Measurements from ENCODE around the gene KLHL26. TPM values are rescaled to one million over a fixed set of nuclear protein-coding genes. Genes with fewer than 3 reads are reported as not detected.

Gene KLHL26
- total and polyA plus RNA-seq, 9 of the 15 experiments (the other 6 are each of a cell fraction or from before 2014, with no cell fraction given), result 0.13 to 13.3 (median 1.4) TPM

DNA sequence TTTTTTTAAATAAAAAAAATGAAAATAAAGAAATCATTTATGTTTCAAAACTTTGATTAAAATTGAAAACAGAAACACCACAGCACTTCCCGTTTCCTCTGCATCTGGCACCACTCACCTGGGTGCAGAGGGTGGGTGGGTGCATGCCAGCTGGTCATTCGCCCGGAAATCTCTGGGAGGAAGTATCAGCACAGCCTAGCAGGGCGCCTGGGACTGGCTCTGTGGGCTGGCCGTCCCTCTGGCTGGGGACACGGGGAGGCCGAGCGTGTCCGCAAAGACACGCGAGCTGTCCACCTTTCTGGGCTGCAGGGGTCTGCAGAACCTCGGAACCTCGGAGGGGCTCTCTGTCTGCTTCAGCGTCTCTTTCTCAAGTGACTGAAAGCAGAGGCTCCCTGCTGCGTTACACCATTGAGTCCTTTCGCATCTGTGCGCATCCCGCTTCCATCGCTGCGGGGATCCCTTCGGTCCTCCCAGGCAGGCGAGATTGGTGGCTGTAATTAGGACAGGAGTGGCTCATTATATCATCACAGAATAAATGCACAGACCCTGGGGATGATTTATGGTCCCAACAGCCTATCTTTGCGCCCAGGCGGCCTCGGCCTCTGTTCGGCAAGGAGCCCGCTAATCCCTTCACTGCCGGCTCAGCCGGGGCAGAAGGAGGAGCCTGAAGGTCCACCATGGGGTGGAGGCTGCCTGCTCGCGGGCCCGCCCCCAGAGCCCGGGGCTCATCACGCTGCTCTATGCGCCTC is 63.8 kb downstream of the KLHL26 start (continued):
- TF ChIP-seq GATAD2B (IDR thresholded peaks at IDR 0.05; ENCODE audit: borderline replicate concordance), result no peak
- no peak for TF ChIP-seq ETV6 (IDR thresholded peaks at IDR 0.05; ENCODE audit: borderline replicate concordance in 1 of 2, low read depth in 2 of 2, low read length in 1 of 2)
- TF ChIP-seq ETV6 (CRISPR knock-in tag; IDR thresholded peaks at IDR 0.05; ENCODE audit: borderline replicate concordance), result no peak
- TF ChIP-seq MCM3 (IDR thresholded peaks at IDR 0.05), result no peak
- TF ChIP-seq THRA (IDR thresholded peaks at IDR 0.05), result no peak
- TF ChIP-seq ZSCAN32 (CRISPR knock-in tag; IDR thresholded peaks at IDR 0.05), result no peak
- TF ChIP-seq GTF2A2 (tag; IDR thresholded peaks at IDR 0.05), result no peak
- TF ChIP-seq FOXA1 (IDR thresholded peaks at IDR 0.05; ENCODE audit: borderline replicate concordance), result no peak
- no peak for TF ChIP-seq CEBPB (tag; IDR thresholded peaks at IDR 0.05)
- TF ChIP-seq, protein P1, sequence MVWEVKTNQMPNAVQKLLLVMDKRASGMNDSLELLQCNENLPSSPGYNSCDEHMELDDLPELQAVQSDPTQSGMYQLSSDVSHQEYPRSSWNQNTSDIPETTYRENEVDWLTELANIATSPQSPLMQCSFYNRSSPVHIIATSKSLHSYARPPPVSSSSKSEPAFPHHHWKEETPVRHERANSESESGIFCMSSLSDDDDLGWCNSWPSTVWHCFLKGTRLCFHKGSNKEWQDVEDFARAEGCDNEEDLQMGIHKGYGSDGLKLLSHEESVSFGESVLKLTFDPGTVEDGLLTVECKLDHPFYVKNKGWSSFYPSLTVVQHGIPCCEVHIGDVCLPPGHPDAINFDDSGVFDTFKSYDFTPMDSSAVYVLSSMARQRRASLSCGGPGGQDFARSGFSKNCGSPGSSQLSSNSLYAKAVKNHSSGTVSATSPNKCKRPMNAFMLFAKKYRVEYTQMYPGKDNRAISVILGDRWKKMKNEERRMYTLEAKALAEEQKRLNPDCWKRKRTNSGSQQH (CRISPR knock-in tag; IDR thresholded peaks at IDR 0.05), result no peak
- no peak for TF ChIP-seq GTF2F1 (IDR thresholded peaks at IDR 0.05; ENCODE audit: low read depth, low read length)
- TF ChIP-seq ZNF431 (CRISPR knock-in tag; IDR thresholded peaks at IDR 0.05), result no peak
- no peak for TF ChIP-seq ILK (tag; IDR thresholded peaks at IDR 0.05; ENCODE audit: borderline replicate concordance, low read depth)
- TF ChIP-seq ZNF121 (CRISPR knock-in tag; conservative IDR thresholded peaks at IDR 0.05), result no peak
- no peak for TF ChIP-seq ZNF584 (CRISPR knock-in tag; IDR thresholded peaks at IDR 0.05; ENCODE audit: low read depth)
- TF ChIP-seq ETS2 (tag; IDR thresholded peaks at IDR 0.05; ENCODE audit: borderline replicate concordance, poor library complexity, severe bottlenecking), result no peak
- peak; percentile 88 for TF ChIP-seq GATA2 (CRISPR knock-in tag; IDR thresholded peaks at IDR 0.05)
- TF ChIP-seq ZNF133 (CRISPR knock-in tag; IDR thresholded peaks at IDR 0.05), result no peak
- no peak for TF ChIP-seq SMARCA5 (IDR thresholded peaks at IDR 0.05)
- TF ChIP-seq RFX5 (IDR thresholded peaks at IDR 0.05; ENCODE audit: low read depth, low read length), result no peak
- TF ChIP-seq ZC3H4 (CRISPR knock-in tag; IDR thresholded peaks at IDR 0.05; ENCODE audit: borderline replicate concordance), result no peak
- TF ChIP-seq THRAP3 (IDR thresholded peaks at IDR 0.05; ENCODE audit: borderline replicate concordance), result no peak
- TF ChIP-seq E2F3 (CRISPR knock-in tag; IDR thresholded peaks at IDR 0.05), result no peak
- no peak for TF ChIP-seq ARID3B (CRISPR knock-in tag; IDR thresholded peaks at IDR 0.05; ENCODE audit: borderline replicate concordance)
- TF ChIP-seq TAF7 (tag; IDR thresholded peaks at IDR 0.05), result no peak
- no peak for TF ChIP-seq CEBPG (CRISPR knock-in tag; IDR thresholded peaks at IDR 0.05)
- no peak for TF ChIP-seq CEBPG (tag; conservative IDR thresholded peaks at IDR 0.05 in 1 of 2, IDR thresholded peaks at IDR 0.05 in 1 of 2)
